Measurements from ENCODE around the gene OR10A4.

GRCh38 chr11:6911948-6912347 is 35.5 kb downstream of the OR10A4 start:
- TF ChIP-seq POLR2A (IDR thresholded peaks at IDR 0.05; ENCODE audit: low read depth, low read length): no peak
- TF ChIP-seq, protein P1, sequence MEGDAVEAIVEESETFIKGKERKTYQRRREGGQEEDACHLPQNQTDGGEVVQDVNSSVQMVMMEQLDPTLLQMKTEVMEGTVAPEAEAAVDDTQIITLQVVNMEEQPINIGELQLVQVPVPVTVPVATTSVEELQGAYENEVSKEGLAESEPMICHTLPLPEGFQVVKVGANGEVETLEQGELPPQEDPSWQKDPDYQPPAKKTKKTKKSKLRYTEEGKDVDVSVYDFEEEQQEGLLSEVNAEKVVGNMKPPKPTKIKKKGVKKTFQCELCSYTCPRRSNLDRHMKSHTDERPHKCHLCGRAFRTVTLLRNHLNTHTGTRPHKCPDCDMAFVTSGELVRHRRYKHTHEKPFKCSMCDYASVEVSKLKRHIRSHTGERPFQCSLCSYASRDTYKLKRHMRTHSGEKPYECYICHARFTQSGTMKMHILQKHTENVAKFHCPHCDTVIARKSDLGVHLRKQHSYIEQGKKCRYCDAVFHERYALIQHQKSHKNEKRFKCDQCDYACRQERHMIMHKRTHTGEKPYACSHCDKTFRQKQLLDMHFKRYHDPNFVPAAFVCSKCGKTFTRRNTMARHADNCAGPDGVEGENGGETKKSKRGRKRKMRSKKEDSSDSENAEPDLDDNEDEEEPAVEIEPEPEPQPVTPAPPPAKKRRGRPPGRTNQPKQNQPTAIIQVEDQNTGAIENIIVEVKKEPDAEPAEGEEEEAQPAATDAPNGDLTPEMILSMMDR (IDR thresholded peaks at IDR 0.05; ENCODE audit: extremely low read depth in 1 of 2, insufficient read depth in 1 of 2, low read depth in 1 of 2, low read length in 2 of 2): no peak
- no peak for TF ChIP-seq MYC (IDR thresholded peaks at IDR 0.05; ENCODE audit: low read depth, low read length)
- TF ChIP-seq EZH2 (IDR thresholded peaks at IDR 0.05; ENCODE audit: borderline replicate concordance, low read depth, low read length, severe bottlenecking): no peak
- TF ChIP-seq MAX (IDR thresholded peaks at IDR 0.05; ENCODE audit: insufficient read depth, insufficient read length): no peak
- no peak for TF ChIP-seq POLR2AphosphoS5 (IDR thresholded peaks at IDR 0.05; ENCODE audit: insufficient read depth, low read depth, low read length)
- no peak for TF ChIP-seq FOS (IDR thresholded peaks at IDR 0.05; ENCODE audit: borderline replicate concordance, insufficient read depth, low read length)
- TF ChIP-seq JUN (IDR thresholded peaks at IDR 0.05; ENCODE audit: borderline replicate concordance, insufficient read depth, insufficient read length, low read depth): no peak
